Myocyte (in vitro differentiated cells): ENCODE measurements around the gene AK2. TPM values are rescaled to one million over a fixed set of nuclear protein-coding genes. Genes with fewer than 3 reads are reported as not detected.
"Not testable (repeated sequence)": the region's sequence is repeated elsewhere in the genome, so short reads cannot be mapped to it uniquely, and the experiment has no call there.

Experiments
- DNase-seq: peaks from one replicate; pipeline ENCODE4 v3.0.0-alpha.2; 2012; ENCODE audit warnings: low read depth
- total RNA-seq: library from RNA; depleted of rRNA; stranded (reverse); fragments of >200 nt; gene quantifications from 2 replicates; pipeline ENCODE4 v1.2.3, GENCODE V29; 2014

AK2 gene
- total RNA-seq, 1 donor from 2014 or later, result 166 TPM

DNA sequence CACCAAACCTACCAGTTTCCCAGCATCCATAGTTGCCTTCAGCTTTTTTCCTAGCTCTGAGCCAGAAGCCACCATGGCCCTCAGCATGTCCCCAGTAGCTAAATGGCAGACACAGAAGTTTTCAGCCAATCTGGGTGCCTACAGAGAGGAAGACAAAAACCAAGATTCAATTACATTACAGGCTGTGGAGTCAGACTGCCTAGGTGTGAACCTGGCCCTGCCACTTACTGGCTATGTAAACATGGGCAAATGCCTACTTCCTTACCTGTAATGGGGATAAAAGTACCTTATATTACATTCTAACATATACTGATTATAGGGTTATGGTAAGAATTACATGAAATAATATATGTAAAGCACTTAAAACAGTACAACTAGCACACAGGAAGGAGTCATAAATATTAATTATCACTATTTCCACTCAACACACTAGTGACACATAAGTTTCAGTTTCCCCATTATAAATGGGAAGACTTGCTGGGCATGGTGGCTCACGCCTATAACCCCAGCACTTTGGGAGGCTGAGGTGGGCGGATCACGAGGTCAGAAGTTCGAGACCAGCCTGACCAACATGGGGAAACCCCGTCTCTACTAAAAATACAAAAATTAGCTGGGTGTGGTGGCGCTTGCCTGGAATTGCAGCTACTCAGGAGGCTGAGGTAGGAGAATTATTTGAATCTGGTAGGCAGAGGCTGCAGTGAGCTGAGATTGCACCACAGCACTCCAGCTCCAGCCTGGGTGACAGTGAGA is 12.1 kb downstream of the AK2 start:
- DNase-seq, result not testable (repeated sequence)

DNA sequence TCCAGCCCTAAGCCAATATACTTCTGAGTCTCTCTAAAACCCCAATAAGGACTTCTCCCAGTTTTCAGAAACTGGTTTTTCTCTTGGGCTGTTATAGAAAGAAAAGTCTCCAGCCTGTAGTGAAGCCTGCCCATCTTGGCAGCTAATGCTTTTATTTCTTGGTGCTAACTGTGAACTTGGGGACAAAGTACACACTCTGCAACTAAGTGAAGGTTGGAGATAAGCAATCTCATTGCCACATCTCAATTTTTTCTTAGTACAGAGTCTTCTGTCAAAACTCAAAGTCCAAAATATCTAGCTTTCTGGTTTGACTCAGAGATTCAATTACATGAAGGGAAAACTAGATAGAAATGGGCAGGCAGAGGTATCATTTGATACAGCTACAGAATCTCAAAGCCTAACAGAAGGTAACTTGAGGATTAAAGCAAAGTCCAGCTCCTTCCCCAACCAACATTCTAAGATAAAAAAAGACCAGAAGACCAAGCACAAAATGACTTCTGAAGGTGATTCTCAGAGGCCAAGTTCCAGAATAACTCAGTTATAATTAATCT is 14.0 kb downstream of the AK2 start:
- DNase-seq, result no peak

- no peak for DNase-seq
Observed at GRCh38 chr1:33021567-33022431, 14.9 kb downstream of the AK2 start.

- no peak for DNase-seq
Observed at GRCh38 chr1:33018112-33018511, 18.6 kb downstream of the AK2 start.

- DNase-seq, result no peak
Observed at GRCh38 chr1:33017175-33017574, 19.5 kb downstream of the AK2 start.

GRCh38 chr1:33015216-33015615 is 21.5 kb downstream of the AK2 start:
- DNase-seq, result no peak

GRCh38 chr1:33014464-33015163 is 22.1 kb downstream of the AK2 start:
- no peak for DNase-seq

DNA sequence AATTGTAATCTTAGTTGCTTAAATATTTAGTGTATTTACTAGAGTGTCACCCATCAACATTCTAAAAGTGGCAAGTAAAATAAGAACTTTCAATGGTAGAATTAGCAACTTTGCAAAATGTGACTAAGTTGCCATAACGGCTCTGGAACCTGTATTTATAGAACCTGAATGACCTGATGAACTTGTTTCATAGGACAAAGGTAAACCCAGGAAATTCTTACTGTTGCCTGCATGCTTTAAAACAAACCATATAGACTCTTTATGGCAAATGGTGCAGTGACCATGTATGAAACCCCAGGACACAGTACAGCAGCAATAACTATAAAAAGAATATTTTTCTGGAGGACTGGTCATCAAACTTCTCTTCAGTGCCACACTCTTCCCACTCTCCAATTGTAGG is 22.9 kb downstream of the AK2 start:
- DNase-seq, result no peak

GRCh38 chr1:33012165-33012564 is 24.5 kb downstream of the AK2 start:
- no peak for DNase-seq

GRCh38 chr1:33010932-33011731 is 25.6 kb downstream of the AK2 start:
- DNase-seq, result peak; percentile 71

DNA sequence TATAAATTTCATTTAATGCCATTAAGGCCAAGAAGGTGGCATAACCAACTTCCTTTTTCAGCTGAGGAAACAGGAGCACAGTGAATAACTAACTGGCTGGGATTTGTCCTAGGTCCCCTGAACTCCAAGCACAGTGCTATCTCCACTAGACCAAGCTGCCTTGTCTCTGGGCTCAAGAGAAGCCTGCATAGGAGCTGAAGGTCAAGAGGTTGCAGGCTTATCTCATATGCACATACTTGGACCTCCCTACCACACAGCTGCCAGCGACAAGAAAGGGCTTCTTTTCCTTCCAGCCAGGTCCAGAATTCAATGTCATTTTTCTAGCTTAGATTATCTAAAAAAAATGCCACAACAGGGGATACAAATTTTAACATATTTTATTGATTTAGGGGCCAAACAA is 27.1 kb downstream of the AK2 start:
- DNase-seq, result no peak

- no peak for DNase-seq
Observed at GRCh38 chr1:33008051-33008914, 28.4 kb downstream of the AK2 start.

- DNase-seq, result peak; percentile 92
Observed at GRCh38 chr1:33007190-33008050, 29.3 kb downstream of the AK2 start.

DNA sequence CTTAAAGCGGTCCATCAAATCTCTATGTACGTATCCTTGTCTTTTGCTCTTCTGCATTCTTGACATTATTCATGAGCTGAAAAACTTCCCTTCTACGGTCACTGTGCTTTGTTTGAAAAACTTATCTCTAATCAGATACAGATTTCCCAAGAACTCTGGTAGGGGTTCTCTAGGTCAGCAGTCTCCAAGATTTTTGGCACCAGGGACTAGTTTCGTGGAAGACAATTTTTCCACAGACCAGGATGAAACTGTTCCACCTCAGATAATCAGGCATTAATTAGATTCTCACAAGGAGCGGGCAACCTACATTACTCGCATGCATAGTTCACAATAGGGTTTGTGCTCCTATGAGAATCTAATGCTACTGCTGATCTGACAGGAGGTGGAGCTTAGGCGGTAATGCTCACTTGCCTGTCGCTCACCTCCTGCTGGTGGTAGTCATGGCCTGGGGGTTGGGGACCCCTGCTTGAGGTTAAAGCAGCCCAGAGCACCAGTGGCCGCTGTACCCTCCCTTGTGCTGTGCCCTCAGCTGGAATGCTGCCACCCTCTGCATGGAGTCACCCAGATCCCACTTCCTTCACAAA is 30.8 kb downstream of the AK2 start:
- DNase-seq, result no peak

DNA sequence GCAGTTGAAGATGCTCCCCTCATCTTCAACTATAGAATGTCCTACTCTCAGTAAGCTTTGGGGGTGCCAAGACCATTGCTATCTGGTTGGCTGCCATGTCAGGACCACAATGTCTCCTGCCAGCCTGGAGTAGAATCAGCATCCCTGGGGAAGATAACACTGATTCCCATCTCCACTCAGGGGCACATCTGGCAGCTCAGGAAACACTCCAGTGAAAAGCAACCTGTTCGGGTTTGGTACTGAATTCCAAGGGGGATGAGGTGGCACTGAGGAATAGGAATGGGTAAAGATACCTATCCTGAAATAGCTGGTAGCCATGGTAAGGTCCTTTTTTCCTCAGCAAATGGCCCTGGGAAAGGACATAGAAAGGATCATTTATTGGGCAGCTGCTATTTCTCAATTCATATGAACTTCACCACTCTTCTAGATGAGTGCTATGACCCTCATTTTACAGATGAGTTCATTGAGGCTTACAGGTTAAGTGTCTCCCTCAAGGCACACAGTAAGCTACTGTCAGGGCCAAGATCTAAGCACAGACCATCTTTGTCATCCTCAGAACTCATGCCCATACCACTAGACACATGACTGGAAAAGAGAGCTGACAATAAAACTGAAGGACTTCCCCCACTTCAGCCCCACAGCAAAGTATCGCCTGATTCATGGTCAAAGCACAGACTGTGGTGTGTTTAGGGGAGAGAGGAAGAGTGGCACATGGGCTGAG is 31.4 kb downstream of the AK2 start:
- no peak for DNase-seq

- DNase-seq, result no peak
Observed at GRCh38 chr1:33004613-33005012, 32.1 kb downstream of the AK2 start.

- DNase-seq, result no peak
Observed at GRCh38 chr1:33003657-33004056, 33.0 kb downstream of the AK2 start.

DNA sequence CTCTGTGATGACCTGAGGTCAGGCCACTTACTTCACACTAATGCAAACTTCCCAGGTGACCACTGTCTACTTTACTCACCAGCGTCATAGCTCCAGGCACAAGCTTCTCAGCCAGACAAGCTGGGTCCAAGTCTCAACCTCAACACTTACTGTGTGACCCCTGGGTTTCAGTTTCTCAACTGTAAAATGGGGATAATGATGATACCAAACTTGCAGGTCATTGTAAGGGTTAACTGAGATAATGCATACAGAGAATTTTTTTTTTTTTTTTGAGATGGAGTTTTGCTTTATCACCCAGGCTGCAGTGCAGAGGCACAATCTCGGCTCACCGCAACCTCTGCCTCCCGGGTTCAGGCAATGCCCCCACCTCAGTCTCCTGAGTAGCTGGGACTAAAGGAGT is 34.7 kb downstream of the AK2 start:
- DNase-seq, result no peak
